Raji (cell line): Measurements from ENCODE around the gene NR2F1-AS1.

ENCODE experiments used
- POLR2A ChIP-seq: IDR thresholded peaks from 2 replicates; pipeline ENCODE4 v1.6.1; 2011; ENCODE audit warnings: low read depth, low read length, control low read depth; ENCODE audit not compliant: insufficient read depth

NR2F1-AS1 gene

GRCh38 chr5:93422652-93423280, 158.3 kb downstream of the NR2F1-AS1 start:
- no peak for TF ChIP-seq POLR2A

- TF ChIP-seq POLR2A: no peak
Observed at GRCh38 chr5:93421987-93422401, 159.0 kb downstream of the NR2F1-AS1 start.

GRCh38 chr5:93421468-93421867, 159.6 kb downstream of the NR2F1-AS1 start:
- TF ChIP-seq POLR2A: no peak

GRCh38 chr5:93417490-93417889, 163.5 kb downstream of the NR2F1-AS1 start:
- TF ChIP-seq POLR2A: no peak

- no peak for TF ChIP-seq POLR2A
Observed at GRCh38 chr5:93415819-93416218, 165.2 kb downstream of the NR2F1-AS1 start.

GRCh38 chr5:93411716-93412115, 169.3 kb downstream of the NR2F1-AS1 start:
- TF ChIP-seq POLR2A: no peak

GRCh38 chr5:93409691-93410090, 171.3 kb downstream of the NR2F1-AS1 start:
- TF ChIP-seq POLR2A: no peak

GRCh38 chr5:93407454-93407853, 173.6 kb downstream of the NR2F1-AS1 start:
- no peak for TF ChIP-seq POLR2A

- no peak for TF ChIP-seq POLR2A
Observed at GRCh38 chr5:93406971-93407401, 174.0 kb downstream of the NR2F1-AS1 start.

- no peak for TF ChIP-seq POLR2A
Observed at GRCh38 chr5:93404246-93404645, 176.8 kb downstream of the NR2F1-AS1 start.

- TF ChIP-seq POLR2A: no peak
Observed at GRCh38 chr5:93403141-93403928, 177.7 kb downstream of the NR2F1-AS1 start.

- no peak for TF ChIP-seq POLR2A
Observed at GRCh38 chr5:93402451-93402850, 178.6 kb downstream of the NR2F1-AS1 start.

- no peak for TF ChIP-seq POLR2A
Observed at GRCh38 chr5:93401634-93402213, 179.3 kb downstream of the NR2F1-AS1 start.

- no peak for TF ChIP-seq POLR2A
Observed at GRCh38 chr5:93399675-93400074, 181.3 kb downstream of the NR2F1-AS1 start.

- TF ChIP-seq POLR2A: no peak
Observed at GRCh38 chr5:93395971-93396379, 185.0 kb downstream of the NR2F1-AS1 start.

- no peak for TF ChIP-seq POLR2A
Observed at GRCh38 chr5:93395010-93395409, 186.0 kb downstream of the NR2F1-AS1 start.

- TF ChIP-seq POLR2A: no peak
Observed at GRCh38 chr5:93394301-93394700, 186.7 kb downstream of the NR2F1-AS1 start.

- TF ChIP-seq POLR2A: no peak
Observed at GRCh38 chr5:93385655-93386054, 195.4 kb downstream of the NR2F1-AS1 start.
